CD4-positive, alpha-beta memory T cell (primary cell): ENCODE data around the gene TLE6. TPM values are rescaled to one million over a fixed set of nuclear protein-coding genes. Genes with fewer than 3 reads are reported as not detected.
"Not testable (repeated sequence)": the region's sequence is repeated elsewhere in the genome, so short reads cannot be mapped to it uniquely, and the experiment has no call there.

Experiments
- CTCF ChIA-PET: fragments of 350-600 bp; sonication (Branson Sonifier 250); formaldehyde crosslinking; loops from one replicate; lab custom pipeline; 2021; ENCODE audit warnings: inconsistent platforms; ENCODE audit not compliant: partially characterized antibody; lab: Charles Lee
- POLR2A ChIA-PET: fragments of 350-600 bp; sonication (Branson Sonifier 250); formaldehyde crosslinking; loops from one replicate; lab custom pipeline; 2021; ENCODE audit not compliant: partially characterized antibody; lab: Charles Lee
- DNase-seq, 5 donors: peaks; one replicate each; pipeline versions ENCODE4 v3.0.0 to v3.0.0-alpha.2; 2020 to 2022; ENCODE audit warnings: mixed read lengths in 1 of 5
- H3K27ac ChIP-seq: one replicate; pipeline ENCODE4 v1.7.0; 2013; ENCODE audit warnings: low read depth, low read length
- H3K27me3 ChIP-seq: 2 replicates; pipeline ENCODE4 v1.7.0; 2013; ENCODE audit warnings: mild to moderate bottlenecking, low read length, moderate library complexity; ENCODE audit not compliant: insufficient read depth
- H3K36me3 ChIP-seq: 2 replicates; pipeline ENCODE4 v1.7.0; 2013; ENCODE audit warnings: mild to moderate bottlenecking, low read length, moderate library complexity; ENCODE audit not compliant: insufficient read depth
- H3K4me1 ChIP-seq: 2 replicates; pipeline ENCODE4 v1.7.0; 2013; ENCODE audit warnings: mild to moderate bottlenecking, low read length, moderate library complexity; ENCODE audit not compliant: insufficient read depth
- H3K4me3 ChIP-seq, 2 donors: one replicate each; pipeline ENCODE4 v1.7.0; 2013; ENCODE audit warnings: low read length in 2 of 2, mild to moderate bottlenecking in 1 of 2
- H3K9me3 ChIP-seq, 2 donors: one replicate each; pipeline ENCODE4 v1.7.0; 2013; ENCODE audit warnings: low read length in 2 of 2, control low read depth in 1 of 2; ENCODE audit not compliant: control insufficient read depth in 1 of 2
- H3K27ac Mint-ChIP-seq, 7 donors: one replicate each; pipeline ENCODE4 v1.8.0; 2020 to 2021; ENCODE audit warnings: mixed read lengths in 7 of 7, mild to moderate bottlenecking in 6 of 7, inconsistent platforms in 3 of 7, moderate library complexity in 3 of 7
- H3K27me3 Mint-ChIP-seq, 2 donors: one replicate each; pipeline ENCODE4 v1.8.0; 2020 to 2021; ENCODE audit warnings: mixed read lengths in 2 of 2
- H3K36me3 Mint-ChIP-seq, 2 donors: one replicate each; pipeline ENCODE4 v1.8.0; 2020 to 2021; ENCODE audit warnings: mixed read lengths in 2 of 2, inconsistent platforms in 1 of 2, mild to moderate bottlenecking in 1 of 2
- H3K4me1 Mint-ChIP-seq, 4 donors: one replicate each; pipeline ENCODE4 v1.8.0; 2020 to 2021; ENCODE audit warnings: mixed read lengths in 4 of 4, mild to moderate bottlenecking in 1 of 4
- H3K4me3 Mint-ChIP-seq, 8 donors: one replicate each; pipeline ENCODE4 v1.8.0; 2020 to 2021; ENCODE audit warnings: mixed read lengths in 8 of 8, mild to moderate bottlenecking in 7 of 8, moderate library complexity in 6 of 8, inconsistent platforms in 3 of 8
- H3K9me3 Mint-ChIP-seq, 8 donors: one replicate each; pipeline ENCODE4 v1.8.0; 2020 to 2021; ENCODE audit warnings: mixed read lengths in 8 of 8, mild to moderate bottlenecking in 5 of 8, inconsistent platforms in 3 of 8, moderate library complexity in 1 of 8
- intact Hi-C: fragments of 100-400 bp; cut with micrococcal nuclease; formaldehyde crosslinking; loops from one replicate; pipeline ENCODE4 v1.15.1; 2023
- polyA plus RNA-seq, 2 donors: library from polyadenylated mRNA; unstranded; fragments of 300-500 nt; fragmentation: Illumina TruSeq; gene quantifications; one replicate each; pipeline ENCODE4 v1.2.3, GENCODE V29; 2021
- total RNA-seq, 2 experiments: library from RNA; stranded (reverse); gene quantifications; one replicate each; pipeline ENCODE4 v1.2.3, GENCODE V29; 2021

TLE6 gene
- total RNA-seq (not detected), polyA plus RNA-seq (not detected)

GRCh38 chr19:2977001-2977745, at the start of gene TLE6:
TSS of gene TLE6 (plus strand) at chr19:2977564. CDS start at chr19:2978234, 670 bp downstream.
- Mint-ChIP-seq H3K27me3 (peaks cover 0 to 6% of the 10 kb centered on the region in 2 donors), H3K9me3 (no peaks in the 10 kb centered on the region), H3K4me3 (peak within 1 kb of the TSS; percentile 90 to 99 (median 94)), H3K4me1 (peaks cover 6 to 19% (median 14%) of the 10 kb centered on the region in 4 donors), H3K27ac (peak within 1 kb of the TSS; percentile 68 to 97 (median 90)), H3K36me3 (peaks cover 0 to 3% of the 10 kb centered on the region in 2 donors)
- Histone ChIP-seq H3K27ac (peak within 1 kb of the TSS; percentile 17), H3K4me1 (peaks cover 13% of the 10 kb centered on the region), H3K9me3 (no peaks in the 10 kb centered on the region), H3K36me3 (no peaks in the 10 kb centered on the region), H3K27me3 (no peaks in the 10 kb centered on the region), H3K4me3 (peak within 1 kb of the TSS; percentile 54 to 90)
- POLR2A ChIA-PET: interaction anchor here (0.9 to 4.1 kb wide), 13 partner anchors 17 to 501 kb away, joined by 3 to 24 read pairs (median 4); partner anchors contain the start of genes TLE5 and ZNF555
- DNase-seq: peak; percentile 92 to 94 (median 93)
- CTCF ChIA-PET: interaction anchor here (0.8 to 3.2 kb wide), 5 partner anchors 12 to 132 kb away, joined by 3 to 10 read pairs (median 3); no protein-coding TSS in a partner anchor
- intact Hi-C loops: loop anchor here (1.0 kb wide), 1 partner anchor 58 kb away; no protein-coding TSS in a partner anchor

- H3K36me3 ChIP-seq: peaks cover 25% of the 10 kb centered on the region
- H3K9me3 ChIP-seq: peaks cover 5 to 19% of the 10 kb centered on the region in 2 donors
- Mint-ChIP-seq H3K27me3 (no peaks in the 10 kb centered on the region), H3K4me3 (no peak overlapping the region), H3K9me3 (peaks cover 2 to 57% (median 40%) of the 10 kb centered on the region in 8 donors), H3K27ac (no peak overlapping the region), H3K4me1 (no peaks in the 10 kb centered on the region), H3K36me3 (peaks cover 36 to 58% of the 10 kb centered on the region in 2 donors)
- no peak for DNase-seq
- H3K27ac ChIP-seq: no peak overlapping the region
- intact Hi-C loops: no loop called here
- H3K4me3 ChIP-seq: no peak overlapping the region
- POLR2A ChIA-PET: no interaction called here
- no peaks in the 10 kb centered on the region for H3K27me3 ChIP-seq
- CTCF ChIA-PET: interaction anchor here (1.1 kb wide), 1 partner anchor 14 kb away, joined by 3 read pairs; no protein-coding TSS in a partner anchor
- H3K4me1 ChIP-seq: no peaks in the 10 kb centered on the region
Observed at GRCh38 chr19:2933490-2933910, 43.9 kb upstream of the TLE6 start.

- intact Hi-C loops, H3K27me3 Mint-ChIP-seq, H3K4me1 ChIP-seq, H3K4me1 Mint-ChIP-seq, H3K4me3 ChIP-seq, H3K27ac Mint-ChIP-seq, H3K4me3 Mint-ChIP-seq, DNase-seq, H3K27me3 ChIP-seq, H3K27ac ChIP-seq, POLR2A ChIA-PET, CTCF ChIA-PET: not testable (repeated sequence)
- peaks cover 30% of the 10 kb centered on the region for H3K36me3 ChIP-seq
- Mint-ChIP-seq H3K36me3 (peaks cover 35 to 54% of the 10 kb centered on the region in 2 donors), H3K9me3 (peaks cover 2 to 47% (median 36%) of the 10 kb centered on the region in 8 donors)
- H3K9me3 ChIP-seq: peaks cover 5 to 19% of the 10 kb centered on the region in 2 donors
Observed at GRCh38 chr19:2935863-2936262, 41.5 kb upstream of the TLE6 start.

- Mint-ChIP-seq H3K4me1 (peaks cover 7 to 32% (median 18%) of the 10 kb centered on the region in 4 donors), H3K27me3 (no peaks in the 10 kb centered on the region), H3K4me3 (peak overlapping the region; percentile 32 to 86 (median 54)), H3K36me3 (peaks cover 4 to 8% of the 10 kb centered on the region in 2 donors), H3K9me3 (peaks cover 0 to 2% (median 0%) of the 10 kb centered on the region in 8 donors), H3K27ac (peak overlapping the region in 4 of 7 donors; percentile 53 to 79 (median 60))
- intact Hi-C loops: loop anchor here (10.0 kb wide), 1 partner anchor 158 kb away; the partner anchor contains the start of genes SGTA and THOP1
- H3K27ac ChIP-seq: no peak overlapping the region
- CTCF ChIA-PET: interaction anchor here (0.6 to 1.9 kb wide), 2 partner anchors 8 to 76 kb away, joined by 4 to 9 read pairs; partner anchors contain the start of gene ZNF556
- H3K27me3 ChIP-seq: no peaks in the 10 kb centered on the region
- peaks cover 17% of the 10 kb centered on the region for H3K4me1 ChIP-seq
- peaks cover 9% of the 10 kb centered on the region for H3K36me3 ChIP-seq
- no peak for DNase-seq
- H3K9me3 ChIP-seq: no peaks in the 10 kb centered on the region
- no peak overlapping the region for H3K4me3 ChIP-seq
- POLR2A ChIA-PET: interaction anchor here (0.6 kb wide), 1 partner anchor 241 kb away, joined by 3 read pairs; no protein-coding TSS in a partner anchor
Observed at GRCh38 chr19:2942928-2943640, 34.3 kb upstream of the TLE6 start.

GRCh38 chr19:2944403-2944774, 33.0 kb upstream of the TLE6 start:
- peaks cover 0 to 2% (median 0%) of the 10 kb centered on the region in 8 donors for H3K9me3 Mint-ChIP-seq
- H3K4me3 Mint-ChIP-seq: peak overlapping the region; percentile 86 to 98 (median 97)
- intact Hi-C loops: loop anchor here (1.0 to 10.0 kb wide), 3 partner anchors 44 to 160 kb away; partner anchors contain the start of genes SGTA, THOP1 and ZNF57
- ChIA-PET POLR2A (no interaction called here), CTCF (no interaction called here)
- peaks cover 22% of the 10 kb centered on the region for H3K4me1 ChIP-seq
- peak overlapping the region; percentile 65 to 81 for H3K4me3 ChIP-seq
- DNase-seq: no peak
- H3K36me3 ChIP-seq: peaks cover under 1% of the 10 kb centered on the region
- peaks cover 12 to 39% (median 22%) of the 10 kb centered on the region in 4 donors for H3K4me1 Mint-ChIP-seq
- H3K27ac Mint-ChIP-seq: peak overlapping the region in 5 of 7 donors; percentile 60 to 94 (median 81)
- H3K36me3 Mint-ChIP-seq: peaks cover 0 to 5% of the 10 kb centered on the region in 2 donors
- no peaks in the 10 kb centered on the region for H3K27me3 Mint-ChIP-seq
- H3K27me3 ChIP-seq: no peaks in the 10 kb centered on the region
- H3K27ac ChIP-seq: peak overlapping the region; percentile 64
- H3K9me3 ChIP-seq: no peaks in the 10 kb centered on the region

- no peaks in the 10 kb centered on the region for H3K36me3 ChIP-seq
- peak; percentile 98 to 99 (median 99) for DNase-seq
- Mint-ChIP-seq H3K4me1 (peaks cover 17 to 45% (median 27%) of the 10 kb centered on the region in 4 donors), H3K4me3 (peak within 1 kb of the TSS; percentile 95 to 98 (median 97)), H3K36me3 (peaks cover 0 to 5% of the 10 kb centered on the region in 2 donors), H3K27me3 (no peaks in the 10 kb centered on the region), H3K9me3 (peaks cover 0 to 2% (median 0%) of the 10 kb centered on the region in 8 donors), H3K27ac (peak within 1 kb of the TSS; percentile 94 to 99 (median 99))
- H3K4me1 ChIP-seq: peaks cover 27% of the 10 kb centered on the region
- no peaks in the 10 kb centered on the region for H3K9me3 ChIP-seq
- POLR2A ChIA-PET: no interaction called here
- intact Hi-C loops: loop anchor here (1.0 to 10.0 kb wide), 3 partner anchors 44 to 160 kb away; partner anchors contain the start of genes SGTA, THOP1 and ZNF57
- peak within 1 kb of the TSS; percentile 81 to 84 for H3K4me3 ChIP-seq
- CTCF ChIA-PET: no interaction called here
- H3K27ac ChIP-seq: peak within 1 kb of the TSS; percentile 64
- no peaks in the 10 kb centered on the region for H3K27me3 ChIP-seq
Observed at GRCh38 chr19:2944775-2945574, 32.4 kb upstream of the TLE6 start, which contains the start of gene ZNF77. TSS of gene ZNF77 (minus strand) at chr19:2944971. CDS start at chr19:2944840, 131 bp downstream.
